K562 (cell line): Measurements from ENCODE around the gene COL4A2. TPM values are rescaled to one million over a fixed set of nuclear protein-coding genes. Genes with fewer than 3 reads are reported as not detected.

Experiments used
- ATAC-seq: fragments of 200-7000 bp; cut with Tn5 transposase; 3 replicates; pipeline ENCODE4 v1.9.1; 2020; ENCODE audit warnings: moderate library complexity
- BruUV-seq: library from RNA; stranded (reverse); fragments of 400-500 nt; replicated peaks from 2 replicates; lab custom pipeline; 2021; lab: Mats Ljungman, UMichigan
- CTCF ChIA-PET: fragments of 300-600 bp; formaldehyde crosslinking; extraction: SDS; loops from one replicate; lab custom pipeline; 2021; ENCODE audit warnings: low intra/inter-chr PET ratio; lab: Yijun Ruan, JAX
- POLR2A ChIA-PET: fragments of 300-600, 350-650 bp; sonication (Branson Sonifier 250); formaldehyde crosslinking; extraction: SDS; loops from one replicate; lab custom pipeline; 2021; ENCODE audit warnings: antibody characterized with exemption, inconsistent platforms; lab: Yijun Ruan, JAX
- DNase-seq, 4 experiments: peaks; one replicate each; pipeline versions ENCODE4 v3.0.0 to v3.0.0-alpha.2; 2011 to 2018; ENCODE audit warnings: low spot score in 3 of 4, mixed read lengths in 3 of 4; ENCODE audit errors: extremely low read depth in 1 of 4
- FAIRE-seq: peaks from 2 replicates; lab custom pipeline; 2011; peaks lifted over from hg19 to GRCh38; lab: Jason Lieb, UNC
- H2AFZ ChIP-seq: 2 replicates; pipeline ENCODE4 v1.6.0; 2011; ENCODE audit warnings: low read depth, low read length, control low read depth, inconsistent platforms
- H3K27ac ChIP-seq: fragments of 200-600 bp; 3 replicates; pipeline ENCODE4 v1.8.0; 2011; ENCODE audit warnings: low read depth, mild to moderate bottlenecking, control low read depth, inconsistent platforms, low read length, moderate library complexity, mixed read lengths; ENCODE audit errors: extremely low read depth
- H3K27me3 ChIP-seq, 2 experiments: fragments of 300-600 bp in 1 of 2; 2 replicates in 1 of 2; 3 replicates in 1 of 2; pipeline versions ENCODE4 v1.6.0 to v1.8.0; 2011; ENCODE audit warnings: inconsistent platforms in 2 of 2, low read length in 2 of 2, mild to moderate bottlenecking in 1 of 2, mixed read lengths in 1 of 2, moderate library complexity in 1 of 2; ENCODE audit not compliant: control insufficient read depth in 2 of 2, insufficient read depth in 2 of 2
- H3K36me3 ChIP-seq: fragments of 300-600 bp; 3 replicates; pipeline ENCODE4 v1.8.0; 2011; ENCODE audit warnings: mild to moderate bottlenecking, low read length, inconsistent platforms; ENCODE audit not compliant: control insufficient read depth, insufficient read depth
- H3K4me1 ChIP-seq, 2 experiments: fragments of 200-600 bp in 1 of 2; replicated peaks in 1 of 2; 2 replicates in 1 of 2; 3 replicates in 1 of 2; pipeline versions ENCODE4 v1.5.1 to v1.8.0; 2011; ENCODE audit warnings: inconsistent platforms in 2 of 2, low read length in 2 of 2, mild to moderate bottlenecking in 1 of 2, mixed read lengths in 1 of 2, moderate library complexity in 1 of 2; ENCODE audit not compliant: control insufficient read depth in 2 of 2, insufficient read depth in 2 of 2
- H3K4me2 ChIP-seq: 2 replicates; pipeline ENCODE4 v1.6.1; 2011; ENCODE audit warnings: low read length, control low read depth, inconsistent platforms, mixed read lengths; ENCODE audit not compliant: insufficient read depth
- H3K4me3 ChIP-seq: fragments of 200-600 bp; sonication (generic), shearing (Covaris generic); 2 replicates; pipeline ENCODE4 v1.5.1; 2016; ENCODE audit warnings: control low read depth, inconsistent platforms
- H3K79me2 ChIP-seq: fragments of 200-600 bp; 3 replicates; pipeline ENCODE4 v1.8.0; 2011; ENCODE audit warnings: low read length, inconsistent platforms; ENCODE audit not compliant: control insufficient read depth, insufficient read depth
- H3K9ac ChIP-seq, 2 experiments: 2 replicates each; pipeline versions ENCODE4 v1.6.0 to v1.6.1; 2011; ENCODE audit warnings: low read depth in 2 of 2, low read length in 2 of 2, control low read depth in 1 of 2, inconsistent platforms in 1 of 2, mild to moderate bottlenecking in 1 of 2, mixed read lengths in 1 of 2; ENCODE audit not compliant: insufficient read depth in 1 of 2
- H3K9me1 ChIP-seq: one replicate; pipeline ENCODE4 v1.6.0; 2011; ENCODE audit warnings: inconsistent platforms, mild to moderate bottlenecking, low read length, moderate library complexity; ENCODE audit not compliant: control insufficient read depth, insufficient read depth
- H3K9me3 ChIP-seq: replicated peaks from 2 replicates; pipeline ENCODE4 v1.5.1; 2011; ENCODE audit warnings: low read depth, low read length, inconsistent platforms; ENCODE audit not compliant: control insufficient read depth, insufficient read depth
- H4K20me1 ChIP-seq: replicated peaks from 2 replicates; pipeline ENCODE4 v1.6.1; 2011; ENCODE audit warnings: low read length, inconsistent platforms, mixed read lengths; ENCODE audit not compliant: control insufficient read depth, insufficient read depth
- ARID4B ChIP-seq: sonication (generic); formaldehyde crosslinking; IDR thresholded peaks from 2 replicates; pipeline ENCODE4 v1.8.0; 2022; ENCODE audit warnings: mild to moderate bottlenecking, missing genetic modification reagents
- CBFA2T2 ChIP-seq: fragments of 450-650 bp; conservative IDR thresholded peaks from 2 replicates; pipeline ENCODE4 v1.6.1; 2017; ENCODE audit warnings: mild to moderate bottlenecking
- EP300 ChIP-seq: IDR thresholded peaks from 2 replicates; pipeline ENCODE4 v1.6.1; 2012; ENCODE audit warnings: low read length, improper control_type of control experiment
- FOSL1 ChIP-seq: fragments of 200-800 bp; sonication (Bioruptor generic); conservative IDR thresholded peaks from 2 replicates; pipeline ENCODE4 v1.6.1; 2016; ENCODE audit warnings: missing genetic modification characterization, missing compliant biosample characterization
- MECOM ChIP-seq: fragments of 250-450 bp; sonication (Bioruptor Pico); IDR thresholded peaks from 2 replicates; pipeline ENCODE4 v1.8.0; 2022; ENCODE audit warnings: inconsistent platforms
- PATZ1 ChIP-seq: fragments of 250-450 bp; sonication (Bioruptor Pico); IDR thresholded peaks from 2 replicates; pipeline ENCODE4 v1.5.0; 2020; ENCODE audit warnings: mild to moderate bottlenecking, borderline replicate concordance
- POLR2AphosphoS2 ChIP-seq: IDR thresholded peaks from 2 replicates; pipeline ENCODE4 v1.6.1; 2012; ENCODE audit warnings: low read length, improper control_type of control experiment
- ZNF609 ChIP-seq: sonication (generic); formaldehyde crosslinking; IDR thresholded peaks from 2 replicates; pipeline ENCODE4 v1.8.1; 2023; ENCODE audit warnings: missing genetic modification reagents, mild to moderate bottlenecking, borderline replicate concordance
- ZNF778 ChIP-seq: fragments of 450-650 bp; formaldehyde crosslinking; IDR thresholded peaks from 2 replicates; pipeline ENCODE4 v1.4.0; 2020; ENCODE audit warnings: mild to moderate bottlenecking, moderate library complexity
- WGBS: fragments of 100-300 bp; shearing (Covaris generic); methylation state at CpG from one replicate; pipeline ENCODE4 v1.1.6; 2016; ENCODE audit warnings: low coverage, mixed read lengths; ENCODE audit not compliant: insufficient coverage; ENCODE audit errors: missing lambda C conversion rate; 5-methylcytosine and 5-hydroxymethylcytosine counted together
- in situ Hi-C: fragments of 300-500 bp; cut with MboI; formaldehyde crosslinking; loops from 4 replicates; pipeline ENCODE4 v1.15.0; 2018; ENCODE audit warnings: inconsistent platforms, mixed read lengths
- intact Hi-C: fragments of 100-400 bp; cut with micrococcal nuclease; formaldehyde crosslinking; loops from 2 replicates; pipeline ENCODE4 v1.14.2; 2022
- polyA plus RNA-seq, 8 experiments: library from polyadenylated mRNA; depleted of rRNA in 4 of 8; stranded (reverse) in 5 of 8; unstranded in 3 of 8; fragments of >200 nt; fragmentation: Nextera tagmentation in 2 of 8; fragmentation: Illumina TruSeq in 1 of 8; extraction: Ambion mirVana in 2 of 8; extraction: Trizol in 1 of 8; gene quantifications; 2 replicates each; pipeline versions ENCODE4 v1.2.1 to v1.2.3, GENCODE V29; 2011 to 2014; ENCODE audit warnings: inconsistent platforms in 1 of 8, missing spikeins in 1 of 8
- total RNA-seq, 7 experiments: library from RNA; depleted of rRNA in 6 of 7; stranded (reverse); fragments of >200 nt in 6 of 7; fragmentation: Illumina TruSeq in 2 of 7; extraction: Trizol in 2 of 7; gene quantifications; 2 replicates each; pipeline versions ENCODE4 v1.2.1 to v1.2.3, GENCODE V29; 2011 to 2021; ENCODE audit warnings: low replicate concordance in 1 of 7

COL4A2 gene
- total and polyA plus RNA-seq, 9 of the 15 experiments (the other 6 are each of a cell fraction or from before 2014, with no cell fraction given), result 0.13 to 15.2 (median 8.1) TPM

GRCh38 chr13:110491869-110492678 is 185.0 kb downstream of the COL4A2 start:
- in situ Hi-C loops, result no loop called here
- no peak overlapping the region for H3K4me3 ChIP-seq
- no peak for DNase-seq
- H4K20me1 ChIP-seq, result no peaks in the 10 kb centered on the region
- ChIA-PET CTCF (no interaction called here), POLR2A (no interaction called here)
- no peak overlapping the region for H3K4me2 ChIP-seq
- 49% methylated on average over 16 of the region's 24 CpGs for WGBS
- no peaks in the 10 kb centered on the region; a peak in 1 of 5 replicates for H3K27me3 ChIP-seq
- no peak for ATAC-seq
- no peaks in the 10 kb centered on the region for H3K9me3 ChIP-seq
- intact Hi-C loops, result no loop called here
- peaks cover 3% of the 10 kb centered on the region for H3K9me1 ChIP-seq
- no peaks in the 10 kb centered on the region for H3K79me2 ChIP-seq
- no TSS peak for BruUV-seq
- FAIRE-seq, result no peak
- H3K4me1 ChIP-seq, result peaks cover 0 to 19% of the 10 kb centered on the region in 2 experiments; a peak in 3 of 5 replicates
- no peaks in the 10 kb centered on the region for H3K36me3 ChIP-seq
- H3K27ac ChIP-seq, result no peak overlapping the region
- H3K9ac ChIP-seq, result no peak overlapping the region
- H2AFZ ChIP-seq, result no peak overlapping the region
- no peak for TF ChIP-seq EP300
- TF ChIP-seq MECOM (CRISPR knock-in tag), result no peak
- TF ChIP-seq ZNF609 (CRISPR knock-in tag), result no peak
- no peak for TF ChIP-seq ZNF778
- TF ChIP-seq ARID4B (CRISPR knock-in tag), result no peak
- no peak for TF ChIP-seq POLR2AphosphoS2
- no peak for TF ChIP-seq CBFA2T2
- no peak for TF ChIP-seq FOSL1
- TF ChIP-seq PATZ1, result no peak
